ENCODE results near the gene SHC3. TPM values are rescaled to one million over a fixed set of nuclear protein-coding genes. Genes with fewer than 3 reads are reported as not detected.

Gene SHC3
- total RNA-seq, 4 donors from 2014 or later = 1.1 to 11.4 (median 3.4) TPM

DNA sequence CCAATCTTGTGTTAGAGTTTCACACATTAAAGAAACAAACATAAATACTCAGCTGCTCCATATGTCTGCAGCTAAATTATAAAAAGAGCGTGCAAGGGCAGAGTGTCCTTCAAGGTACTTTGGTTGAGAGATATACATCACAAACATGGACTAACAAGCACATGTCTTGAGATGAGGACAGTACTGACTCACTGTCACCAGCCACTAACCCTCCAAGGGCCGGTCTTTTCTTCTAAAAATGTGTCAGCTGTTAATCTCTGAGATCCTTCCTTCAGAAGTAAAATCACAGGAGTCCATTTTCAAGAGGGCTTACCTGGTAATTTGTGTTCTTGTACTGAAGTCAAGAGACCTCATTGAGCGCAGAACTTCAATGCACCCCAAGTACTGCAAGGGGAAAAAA, 66.4 kb downstream of the SHC3 start:
- Histone ChIP-seq H3K4me1 (no peaks in the 10 kb centered on the region), H3K27ac (no peak overlapping the region), H3K4me3 (no peak overlapping the region), H3K9me3 (peaks cover 0 to 8% (median 0%) of the 10 kb centered on the region in 4 donors), H3K36me3 (peaks cover 0 to 18% (median 0%) of the 10 kb centered on the region in 3 donors), H3K27me3 (no peaks in the 10 kb centered on the region)
- no peak for DNase-seq (ENCODE audit: low spot score in 2 of 2)
- no peak for TF ChIP-seq POLR2A (IDR thresholded peaks at IDR 0.05)
- TF ChIP-seq, protein P1, sequence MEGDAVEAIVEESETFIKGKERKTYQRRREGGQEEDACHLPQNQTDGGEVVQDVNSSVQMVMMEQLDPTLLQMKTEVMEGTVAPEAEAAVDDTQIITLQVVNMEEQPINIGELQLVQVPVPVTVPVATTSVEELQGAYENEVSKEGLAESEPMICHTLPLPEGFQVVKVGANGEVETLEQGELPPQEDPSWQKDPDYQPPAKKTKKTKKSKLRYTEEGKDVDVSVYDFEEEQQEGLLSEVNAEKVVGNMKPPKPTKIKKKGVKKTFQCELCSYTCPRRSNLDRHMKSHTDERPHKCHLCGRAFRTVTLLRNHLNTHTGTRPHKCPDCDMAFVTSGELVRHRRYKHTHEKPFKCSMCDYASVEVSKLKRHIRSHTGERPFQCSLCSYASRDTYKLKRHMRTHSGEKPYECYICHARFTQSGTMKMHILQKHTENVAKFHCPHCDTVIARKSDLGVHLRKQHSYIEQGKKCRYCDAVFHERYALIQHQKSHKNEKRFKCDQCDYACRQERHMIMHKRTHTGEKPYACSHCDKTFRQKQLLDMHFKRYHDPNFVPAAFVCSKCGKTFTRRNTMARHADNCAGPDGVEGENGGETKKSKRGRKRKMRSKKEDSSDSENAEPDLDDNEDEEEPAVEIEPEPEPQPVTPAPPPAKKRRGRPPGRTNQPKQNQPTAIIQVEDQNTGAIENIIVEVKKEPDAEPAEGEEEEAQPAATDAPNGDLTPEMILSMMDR (IDR thresholded peaks at IDR 0.05) = no peak
- no peak for TF ChIP-seq EP300 (IDR thresholded peaks at IDR 0.05)
- 92 to 98% methylated on average over 3 of the region's 3 CpGs for WGBS, 2 donors

DNA sequence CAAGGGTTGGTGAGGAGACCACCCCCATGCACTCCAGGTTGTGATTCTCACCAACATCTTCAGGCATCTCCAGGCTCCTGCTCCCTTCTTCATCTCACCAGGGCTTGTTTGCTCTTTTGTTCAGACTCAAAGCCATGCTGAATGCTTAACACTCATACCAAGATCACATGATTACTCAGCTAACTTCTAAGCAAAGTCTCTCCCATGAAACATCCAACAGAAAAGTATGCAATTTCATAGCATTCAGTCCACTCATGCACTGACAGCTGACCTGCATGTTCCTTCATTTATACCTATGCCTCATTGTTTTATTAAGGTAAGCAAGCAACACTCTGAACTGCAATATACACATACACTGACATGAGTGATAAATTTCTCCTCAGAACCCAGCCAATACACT, 69.0 kb downstream of the SHC3 start:
- H3K9me3 ChIP-seq = peaks cover 0 to 8% (median 0%) of the 10 kb centered on the region in 4 donors
- no peak for TF ChIP-seq POLR2A (IDR thresholded peaks at IDR 0.05)
- no peak for TF ChIP-seq EP300 (IDR thresholded peaks at IDR 0.05)
- TF ChIP-seq, protein P1 (IDR thresholded peaks at IDR 0.05) = no peak
- no peaks in the 10 kb centered on the region for H3K4me1 ChIP-seq
- no peak for DNase-seq (ENCODE audit: low spot score in 2 of 2)
- no peak overlapping the region for H3K4me3 ChIP-seq
- H3K36me3 ChIP-seq = peaks cover 0 to 18% (median 0%) of the 10 kb centered on the region in 3 donors
- H3K27ac ChIP-seq = no peak overlapping the region
- H3K27me3 ChIP-seq = no peaks in the 10 kb centered on the region

DNA sequence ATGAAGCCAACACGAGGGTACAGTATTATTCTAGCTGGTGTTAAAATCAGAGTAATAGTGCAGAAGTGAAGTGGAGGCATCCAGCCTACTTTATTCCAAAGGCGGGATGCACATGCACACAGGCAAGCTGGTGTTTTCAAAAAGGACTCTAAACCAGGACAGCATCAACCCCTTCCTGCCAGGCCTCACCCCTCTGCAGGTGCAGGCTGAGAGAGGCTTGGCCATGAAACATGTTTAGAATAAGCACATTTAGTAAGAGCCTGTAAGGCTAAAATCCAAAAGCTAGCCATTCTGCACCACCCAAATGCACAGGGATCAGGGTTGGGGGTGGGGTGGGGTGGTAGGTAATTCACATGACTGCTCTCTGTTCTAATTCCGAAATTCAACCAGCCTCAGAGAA, 71.2 kb downstream of the SHC3 start:
- Histone ChIP-seq H3K4me3 (no peak overlapping the region), H3K9me3 (peaks cover 0 to 8% (median 0%) of the 10 kb centered on the region in 4 donors), H3K27me3 (no peaks in the 10 kb centered on the region), H3K4me1 (no peaks in the 10 kb centered on the region), H3K27ac (no peak overlapping the region), H3K36me3 (peaks cover 0 to 18% (median 0%) of the 10 kb centered on the region in 3 donors)
- DNase-seq (ENCODE audit: low spot score in 2 of 2) = no peak
- TF ChIP-seq EP300 (IDR thresholded peaks at IDR 0.05) = no peak
- no peak for TF ChIP-seq POLR2A (IDR thresholded peaks at IDR 0.05)
- TF ChIP-seq, protein P1 (IDR thresholded peaks at IDR 0.05) = no peak
- WGBS, 2 donors = 81 to 87% methylated on average over 3 of the region's 3 CpGs

DNA sequence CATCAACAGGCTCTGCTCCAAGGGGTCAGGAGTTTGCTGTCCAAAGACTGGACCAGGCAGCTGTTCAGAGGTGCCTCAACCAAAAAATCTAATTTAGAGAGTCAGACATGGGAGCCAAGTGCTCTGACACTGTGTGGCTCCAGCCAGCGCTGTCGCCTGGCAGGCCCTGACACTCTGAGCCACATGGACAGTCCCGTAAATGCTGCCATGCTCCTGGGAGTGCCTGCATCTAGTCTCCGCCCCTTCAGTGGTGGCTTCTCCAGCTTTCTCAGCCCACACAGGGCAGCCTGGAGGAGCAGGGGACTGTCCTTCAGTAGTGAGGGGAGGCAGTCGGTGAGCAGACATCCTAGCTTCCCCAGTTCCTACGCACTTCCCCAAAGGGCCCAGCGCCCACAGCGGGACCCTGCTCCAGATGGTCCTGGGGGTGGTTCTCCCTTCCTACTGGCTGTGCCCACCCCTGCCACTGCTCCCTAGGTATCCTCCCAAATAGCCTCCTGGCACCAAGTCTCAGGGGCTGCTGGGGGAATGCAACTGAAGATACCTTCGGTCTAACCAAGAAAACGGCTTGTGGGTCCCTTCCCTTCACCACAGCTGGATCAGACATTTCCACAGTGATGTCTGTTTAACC, 72.3 kb downstream of the SHC3 start:
- DNase-seq (ENCODE audit: low spot score in 2 of 2) = no peak
- TF ChIP-seq POLR2A (IDR thresholded peaks at IDR 0.05) (no peak), EP300 (IDR thresholded peaks at IDR 0.05) (no peak)
- TF ChIP-seq, protein P1 (IDR thresholded peaks at IDR 0.05) = no peak
- no peak overlapping the region for H3K4me3 ChIP-seq
- H3K4me1 ChIP-seq = no peaks in the 10 kb centered on the region
- H3K27ac ChIP-seq = no peak overlapping the region
- H3K27me3 ChIP-seq = no peaks in the 10 kb centered on the region
- H3K9me3 ChIP-seq = peaks cover 0 to 8% (median 0%) of the 10 kb centered on the region in 4 donors
- WGBS, 2 donors = 93 to 98% methylated on average over 10 of the region's 10 CpGs
- H3K36me3 ChIP-seq = peaks cover 0 to 18% (median 0%) of the 10 kb centered on the region in 3 donors

DNA sequence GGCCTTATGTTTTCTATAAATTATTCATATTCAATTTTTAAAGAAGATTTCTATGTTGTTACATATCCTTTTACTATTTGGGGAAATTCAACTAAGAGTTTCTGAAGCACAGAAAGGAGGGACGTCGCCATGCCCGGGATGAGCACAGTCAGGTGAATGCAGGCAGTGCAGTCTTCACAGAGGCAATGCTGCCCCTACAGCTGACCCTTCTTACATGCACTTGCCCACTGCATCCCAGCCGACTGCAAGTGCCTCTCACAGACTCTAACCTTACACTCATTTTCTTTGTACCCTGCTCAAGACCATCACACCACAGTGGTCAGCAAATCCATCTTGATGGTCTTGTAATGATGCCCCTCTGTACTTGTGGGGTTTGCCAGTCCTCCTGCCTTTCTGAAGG, 73.8 kb downstream of the SHC3 start:
- no peak for DNase-seq (ENCODE audit: low spot score in 2 of 2)
- WGBS, 2 donors = 79 to 82% methylated on average over 4 of the region's 4 CpGs
- Histone ChIP-seq H3K27ac (no peak overlapping the region), H3K36me3 (peaks cover 0 to 7% (median 0%) of the 10 kb centered on the region in 3 donors), H3K4me3 (no peak overlapping the region), H3K27me3 (no peaks in the 10 kb centered on the region), H3K4me1 (no peaks in the 10 kb centered on the region), H3K9me3 (no peaks in the 10 kb centered on the region)
- TF ChIP-seq EP300 (IDR thresholded peaks at IDR 0.05) (no peak), POLR2A (IDR thresholded peaks at IDR 0.05) (no peak)
- TF ChIP-seq, protein P1 (IDR thresholded peaks at IDR 0.05) = no peak
